ENCODE measurements around the gene SLC9A2. TPM values are rescaled to one million over a fixed set of nuclear protein-coding genes. Genes with fewer than 3 reads are reported as not detected.

The SLC9A2 gene
- total and polyA plus RNA-seq, 2 of the 13 experiments (the other 11 are each of a cell fraction or from before 2014, with no cell fraction given), result 0.02 TPM; not detected in 1

GRCh38 chr2:102724016-102724490 is 104.7 kb downstream of the SLC9A2 start (continued):
- TF ChIP-seq HOMEZ (CRISPR knock-in tag; IDR thresholded peaks at IDR 0.05; ENCODE audit: low read depth), result peak; percentile 93
- peak; percentile 91 for TF ChIP-seq HOXA3 (CRISPR knock-in tag; IDR thresholded peaks at IDR 0.05)
- TF ChIP-seq PRMT3 (CRISPR knock-in tag; IDR thresholded peaks at IDR 0.05; ENCODE audit: borderline replicate concordance, low read depth), result 0 out of 2 replicates have a peak, but pooled peaks have one; percentile 27
- no peak for TF ChIP-seq MATR3 (CRISPR knock-in tag; IDR thresholded peaks at IDR 0.05)
- TF ChIP-seq POGZ (CRISPR knock-in tag; IDR thresholded peaks at IDR 0.05), result peak; percentile 95
- no peak for TF ChIP-seq THAP9 (CRISPR knock-in tag; IDR thresholded peaks at IDR 0.05; ENCODE audit: borderline replicate concordance)
- TF ChIP-seq KLF11 (CRISPR knock-in tag; IDR thresholded peaks at IDR 0.05), result no peak
- TF ChIP-seq DMAP1 (CRISPR knock-in tag; IDR thresholded peaks at IDR 0.05), result no peak
- TF ChIP-seq ZNF510 (CRISPR knock-in tag; IDR thresholded peaks at IDR 0.05; ENCODE audit: low read depth), result no peak
- no peak for TF ChIP-seq AGO1 (IDR thresholded peaks at IDR 0.05; ENCODE audit: low read depth, low read length, poor library complexity, severe bottlenecking)
- no peak; the same call in 1 of the 2 replicates for TF ChIP-seq ZBTB8A (CRISPR knock-in tag; IDR thresholded peaks at IDR 0.05; ENCODE audit: borderline replicate concordance, low read depth)
- no peak for TF ChIP-seq ZNF564 (CRISPR knock-in tag; IDR thresholded peaks at IDR 0.05)
- TF ChIP-seq ZNF609 (CRISPR knock-in tag; IDR thresholded peaks at IDR 0.05; ENCODE audit: borderline replicate concordance), result peak; percentile 93
- no peak for TF ChIP-seq ZNF749 (CRISPR knock-in tag; IDR thresholded peaks at IDR 0.05; ENCODE audit: borderline replicate concordance)
- TF ChIP-seq RFX3 (CRISPR knock-in tag; IDR thresholded peaks at IDR 0.05), result peak; percentile 8; the same call in 1 of the 2 replicates
- peak; percentile 59; the same call in 1 of the 2 replicates for TF ChIP-seq ZNF800 (CRISPR knock-in tag; IDR thresholded peaks at IDR 0.05)
- no peak for TF ChIP-seq ZNF678 (CRISPR knock-in tag; IDR thresholded peaks at IDR 0.05)

All from HepG2 (cell line).